Aorta (tissue), 5 donors: ENCODE results near the gene PROM1. TPM values are rescaled to one million over a fixed set of nuclear protein-coding genes. Genes with fewer than 3 reads are reported as not detected.

Experiments
- ATAC-seq: fragments of 200-7000 bp; cut with Tn5 transposase; one replicate; pipeline ENCODE4 v1.9.1; 2022; ENCODE audit warnings: moderate library complexity; ENCODE audit not compliant: low FRiP score
- DNase-seq, 2 donors: peaks; one replicate each; pipeline ENCODE4 v3.0.0-alpha.2; 2020
- H3K27ac ChIP-seq, 2 donors: one replicate each; pipeline ENCODE4 v1.5.1; 2013; ENCODE audit warnings: low read length in 2 of 2, mild to moderate bottlenecking in 2 of 2, moderate library complexity in 2 of 2, control low read depth in 1 of 2, inconsistent platforms in 1 of 2, low read depth in 1 of 2
- H3K27me3 ChIP-seq, 2 donors: one replicate each; pipeline ENCODE4 v1.6.1; 2013; ENCODE audit warnings: control low read depth in 1 of 2, low read length in 1 of 2, mild to moderate bottlenecking in 1 of 2, moderate library complexity in 1 of 2; ENCODE audit not compliant: insufficient read depth in 2 of 2, control insufficient read depth in 1 of 2
- H3K36me3 ChIP-seq, 2 donors: one replicate each; pipeline ENCODE4 v1.6.1; 2013; ENCODE audit warnings: control low read depth in 1 of 2, low read length in 1 of 2, mild to moderate bottlenecking in 1 of 2; ENCODE audit not compliant: insufficient read depth in 2 of 2, control insufficient read depth in 1 of 2
- H3K4me1 ChIP-seq, 2 donors: one replicate each; pipeline ENCODE4 v1.6.1; 2013; ENCODE audit warnings: low read length in 2 of 2, control low read depth in 1 of 2, mild to moderate bottlenecking in 1 of 2, moderate library complexity in 1 of 2; ENCODE audit not compliant: insufficient read depth in 2 of 2, control insufficient read depth in 1 of 2
- H3K4me3 ChIP-seq, 2 donors: one replicate each; pipeline ENCODE4 v1.5.1; 2013; ENCODE audit warnings: low read length in 2 of 2, control low read depth in 1 of 2, mild to moderate bottlenecking in 1 of 2
- H3K9me3 ChIP-seq: one replicate; pipeline ENCODE4 v1.6.1; 2013; ENCODE audit warnings: mild to moderate bottlenecking, low read length; ENCODE audit not compliant: control insufficient read depth
- WGBS, 2 donors: extraction: QIAGEN DNeasy Blood & Tissue Kit; methylation state at CpG; one replicate each; pipeline ENCODE4 v1.1.7; 2013; 5-methylcytosine and 5-hydroxymethylcytosine counted together
- intact Hi-C, 2 donors: fragments of 100-400 bp; cut with DNase I; formaldehyde crosslinking; loops; one replicate each; pipeline versions ENCODE4 v1.14.2 to v1.15.0; 2022
- polyA plus RNA-seq, 2 donors: library from polyadenylated mRNA; stranded (reverse); fragments of 200-250 nt; gene quantifications; one replicate each; pipeline ENCODE4 v1.2.3, GENCODE V29; 2013
- total RNA-seq, 2 donors: library from RNA; stranded (reverse); fragmentation: NEBNext Ultra II Directional; extraction: Animal tissue kit (Norgen Biotek cat#: 25700); gene quantifications; one replicate each; pipeline ENCODE4 v1.2.1, GENCODE V29; 2021
- donor health status: healthy with polysubstance abuse.
- donor health status: Bipolar disorder and iron deficiency.
- donor health status: DM: no; HTN: no; CAD: no.
- donor health status: DM: no; HTN: no; CAD: no.
- donor health status: DM: yes; HTN: yes; CAD: no.

The PROM1 gene
- total and polyA plus RNA-seq, 4 donors, result 4.1 to 28.9 (median 6.2) TPM

DNA sequence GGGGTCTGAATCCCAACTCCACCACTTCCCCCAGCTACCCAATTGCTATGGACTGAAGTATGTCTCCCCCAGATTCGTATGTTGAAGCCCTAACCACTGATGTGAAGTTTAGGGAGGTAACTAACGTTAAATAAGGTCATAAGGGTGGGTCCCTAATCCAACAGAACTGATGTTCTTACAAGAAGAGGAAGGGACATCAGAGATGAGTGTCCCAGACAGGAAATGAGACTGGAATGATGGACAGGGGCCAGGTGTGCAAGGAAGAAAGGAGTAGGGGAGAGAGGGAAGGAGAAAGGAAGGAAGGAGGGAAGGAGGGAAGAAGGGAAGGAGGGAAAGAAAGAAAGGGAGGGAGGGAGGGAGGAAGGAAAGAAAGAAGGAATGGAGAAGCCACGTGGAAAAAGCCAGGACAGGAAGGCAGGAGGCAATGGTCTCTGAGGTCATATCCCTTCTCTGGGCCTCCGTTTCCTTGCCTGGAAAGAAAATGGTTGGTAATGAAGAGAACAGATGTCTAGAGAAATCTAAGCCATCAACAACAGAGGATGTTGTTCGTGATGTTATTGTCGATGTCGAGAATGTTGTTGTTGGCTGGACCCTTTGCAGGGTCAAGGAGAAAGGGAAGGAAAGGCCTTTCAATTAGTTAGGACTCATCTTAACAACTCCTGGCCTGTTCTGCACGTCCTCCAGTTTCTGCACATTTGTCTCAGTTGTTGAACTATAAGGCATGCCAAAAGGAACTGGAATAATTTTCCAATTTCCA, 61.8 kb downstream of the PROM1 start:
- DNase-seq (no peak), ATAC-seq (no peak)
- no peaks in the 10 kb centered on the region for H3K36me3 ChIP-seq
- intact Hi-C loops, result loop anchor here in 1 of 2 donors (2.0 kb wide), 1 partner anchor 175 kb away; no protein-coding TSS in a partner anchor
- no peaks in the 10 kb centered on the region for H3K9me3 ChIP-seq
- no peak overlapping the region for H3K4me3 ChIP-seq
- peaks cover 4% of the 10 kb centered on the region in 2 donors for H3K4me1 ChIP-seq
- H3K27ac ChIP-seq, result no peak overlapping the region
- H3K27me3 ChIP-seq, result no peaks in the 10 kb centered on the region
- 62 to 68% methylated on average over 8 of the region's 8 CpGs for WGBS, 2 donors

DNA sequence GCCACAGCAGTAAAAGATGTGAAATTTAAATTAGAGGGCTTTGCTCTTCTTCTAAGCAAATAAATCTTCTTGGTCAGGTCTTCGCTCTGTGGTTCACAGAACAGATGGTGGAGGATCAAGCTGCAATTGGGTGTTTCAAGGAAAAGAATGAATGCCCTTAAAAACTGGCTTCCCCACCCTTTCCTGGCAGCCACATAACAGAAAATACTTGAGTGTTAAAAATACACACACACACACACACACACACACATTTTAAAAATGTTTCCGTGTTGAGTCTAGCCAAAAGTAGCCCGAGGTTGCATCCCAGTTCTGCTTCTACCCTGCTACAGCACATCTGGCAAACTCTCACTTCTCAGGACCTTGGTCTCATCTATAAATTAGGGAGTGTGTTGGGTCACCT, 64.2 kb downstream of the PROM1 start:
- H3K4me1 ChIP-seq, result peaks cover 4% of the 10 kb centered on the region in 2 donors
- intact Hi-C loops, result no loop called here
- DNase-seq (no peak), ATAC-seq (no peak)
- peak overlapping the region in 1 of 2 donors; percentile 27 for H3K27ac ChIP-seq
- 23 to 25% methylated on average over 3 of the region's 3 CpGs for WGBS, 2 donors
- no peaks in the 10 kb centered on the region for H3K27me3 ChIP-seq
- H3K4me3 ChIP-seq, result no peak overlapping the region
- no peaks in the 10 kb centered on the region for H3K9me3 ChIP-seq
- H3K36me3 ChIP-seq, result no peaks in the 10 kb centered on the region

DNA sequence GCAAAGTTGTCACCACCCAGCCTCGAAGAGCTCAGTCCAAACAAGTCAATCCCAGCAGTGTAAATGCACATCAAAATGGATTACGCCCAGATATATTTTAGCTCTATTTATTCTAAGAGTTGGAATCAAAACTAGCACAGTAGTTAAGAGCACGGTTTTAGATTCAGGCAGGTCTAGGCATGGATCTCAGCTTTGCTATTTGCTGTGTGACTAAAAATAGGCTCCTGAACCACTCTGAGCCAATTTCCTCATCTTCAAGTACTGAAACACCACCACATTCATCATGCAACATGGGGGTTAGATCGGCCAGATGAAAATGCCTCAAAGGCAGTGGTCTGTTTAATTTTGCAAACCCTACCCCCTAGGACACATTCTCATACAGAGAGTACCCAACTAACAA, 65.0 kb downstream of the PROM1 start:
- H3K36me3 ChIP-seq, result no peaks in the 10 kb centered on the region
- peaks cover 4% of the 10 kb centered on the region in 2 donors for H3K4me1 ChIP-seq
- no peak overlapping the region for H3K27ac ChIP-seq
- no peaks in the 10 kb centered on the region for H3K9me3 ChIP-seq
- no peak for ATAC-seq
- intact Hi-C loops, result no loop called here
- H3K4me3 ChIP-seq, result no peak overlapping the region
- no peaks in the 10 kb centered on the region for H3K27me3 ChIP-seq
- WGBS, 2 donors, result 56 to 58% methylated on average over 4 of the region's 4 CpGs
- DNase-seq, result no peak

DNA sequence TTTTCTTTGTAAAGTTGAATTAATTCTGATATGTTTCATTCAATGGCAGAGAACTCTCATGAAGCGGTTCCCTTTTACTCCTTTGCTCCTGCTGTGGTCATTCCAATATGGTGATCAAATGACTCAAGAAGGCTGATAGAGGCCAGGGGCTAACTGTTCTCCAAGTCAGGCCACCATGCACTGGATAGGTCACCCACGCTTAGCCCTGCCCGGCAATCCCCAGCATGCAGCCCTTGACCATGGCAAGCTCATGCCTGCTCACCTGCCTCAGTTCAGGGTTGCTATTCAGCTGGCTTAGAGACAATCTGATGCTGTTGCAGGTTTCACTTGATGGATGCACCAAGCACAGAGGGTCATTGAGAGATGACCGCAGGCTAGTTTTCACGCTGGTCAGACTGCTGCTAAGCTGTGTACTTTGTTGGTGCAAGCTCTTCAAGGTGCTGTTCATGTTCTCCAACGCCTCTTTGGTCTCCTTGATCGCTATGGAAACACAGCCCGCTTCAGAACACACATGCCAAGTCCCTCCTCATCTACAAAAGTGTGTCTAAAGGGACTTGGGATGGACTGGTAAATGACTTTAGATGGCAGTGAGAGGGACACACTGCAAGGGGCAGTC, 65.7 kb downstream of the PROM1 start:
- Histone ChIP-seq H3K4me1 (peaks cover 4% of the 10 kb centered on the region in 2 donors), H3K36me3 (no peaks in the 10 kb centered on the region), H3K27ac (no peak overlapping the region), H3K9me3 (no peaks in the 10 kb centered on the region), H3K4me3 (no peak overlapping the region), H3K27me3 (no peaks in the 10 kb centered on the region)
- intact Hi-C loops, result no loop called here
- no peak for ATAC-seq
- 88 to 99% methylated on average over 8 of the region's 8 CpGs for WGBS, 2 donors
- DNase-seq, result no peak

DNA sequence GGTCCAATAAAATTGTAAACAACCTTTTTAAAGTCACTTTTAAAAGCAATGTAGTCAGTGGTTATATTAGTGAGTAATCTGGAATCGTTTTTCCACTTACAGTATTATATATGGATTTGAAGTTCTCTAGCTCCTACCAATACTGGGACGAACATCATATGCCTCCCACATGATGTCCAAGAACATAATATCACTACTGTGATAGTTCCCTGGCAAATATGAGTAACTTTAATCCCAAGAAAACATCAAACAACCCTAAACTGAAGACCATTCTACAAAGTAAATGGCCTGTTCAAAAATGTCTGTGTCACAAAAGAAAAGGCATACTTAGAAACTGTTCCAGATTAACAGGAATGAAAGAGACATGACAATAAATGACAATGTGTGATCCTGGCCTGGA, 67.3 kb downstream of the PROM1 start:
- H3K27me3 ChIP-seq, result no peaks in the 10 kb centered on the region
- H3K9me3 ChIP-seq, result no peaks in the 10 kb centered on the region
- no peak overlapping the region for H3K27ac ChIP-seq
- peaks cover 4% of the 10 kb centered on the region in 2 donors for H3K4me1 ChIP-seq
- ATAC-seq (no peak), DNase-seq (no peak)
- intact Hi-C loops, result no loop called here
- no peak overlapping the region for H3K4me3 ChIP-seq
- WGBS, 2 donors, result 78 to 81% methylated on average over 2 of the region's 2 CpGs
- H3K36me3 ChIP-seq, result no peaks in the 10 kb centered on the region

DNA sequence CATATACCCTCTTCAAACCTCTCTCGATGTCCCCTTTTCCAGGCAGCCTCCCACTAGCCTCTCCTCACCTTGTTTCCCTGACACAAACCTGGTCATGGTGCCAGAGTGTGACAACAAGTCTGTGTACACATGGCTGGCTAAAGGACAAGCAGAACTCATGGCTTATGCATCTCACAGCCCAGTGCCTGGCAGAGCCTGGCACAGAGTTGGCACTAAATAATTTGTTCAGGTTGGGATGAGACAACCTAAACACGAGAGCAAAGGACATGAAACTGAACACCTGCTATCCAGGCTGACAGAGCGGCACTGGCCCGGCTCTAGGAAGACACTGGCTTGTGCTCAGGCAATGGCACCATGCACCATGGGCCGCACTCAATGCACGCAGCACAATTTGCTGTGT, 72.7 kb downstream of the PROM1 start:
- Histone ChIP-seq H3K9me3 (no peaks in the 10 kb centered on the region), H3K36me3 (no peaks in the 10 kb centered on the region), H3K27me3 (no peaks in the 10 kb centered on the region), H3K4me1 (no peaks in the 10 kb centered on the region), H3K27ac (no peak overlapping the region), H3K4me3 (no peak overlapping the region)
- 88 to 91% methylated on average over 6 of the region's 6 CpGs for WGBS, 2 donors
- no peak for ATAC-seq
- intact Hi-C loops, result no loop called here
- DNase-seq, result no peak

DNA sequence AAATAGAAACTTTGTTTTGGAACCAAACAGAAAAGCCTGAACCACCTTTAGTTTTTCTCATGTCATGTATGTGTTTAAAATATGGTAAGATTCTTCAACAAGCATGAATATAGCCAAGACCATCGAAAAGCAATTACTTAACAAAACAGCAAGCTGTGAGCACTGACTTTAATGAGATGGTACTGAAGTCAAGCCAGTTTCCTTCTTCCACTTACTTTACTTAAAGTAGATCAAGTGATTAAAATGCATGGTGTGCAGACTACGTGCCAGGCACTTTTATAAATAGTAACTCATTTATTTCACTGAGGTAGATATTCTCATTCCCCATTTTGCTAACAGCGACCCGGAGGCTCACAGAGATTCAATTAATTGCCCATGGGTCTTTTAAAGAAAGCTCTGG, 74.7 kb downstream of the PROM1 start:
- H3K36me3 ChIP-seq, result no peaks in the 10 kb centered on the region
- no peaks in the 10 kb centered on the region for H3K9me3 ChIP-seq
- intact Hi-C loops, result no loop called here
- H3K27me3 ChIP-seq, result no peaks in the 10 kb centered on the region
- 78 to 79% methylated on average over 4 of the region's 4 CpGs for WGBS, 2 donors
- ATAC-seq (no peak), DNase-seq (no peak)
- no peak overlapping the region for H3K4me3 ChIP-seq
- no peak overlapping the region for H3K27ac ChIP-seq
- H3K4me1 ChIP-seq, result no peaks in the 10 kb centered on the region

DNA sequence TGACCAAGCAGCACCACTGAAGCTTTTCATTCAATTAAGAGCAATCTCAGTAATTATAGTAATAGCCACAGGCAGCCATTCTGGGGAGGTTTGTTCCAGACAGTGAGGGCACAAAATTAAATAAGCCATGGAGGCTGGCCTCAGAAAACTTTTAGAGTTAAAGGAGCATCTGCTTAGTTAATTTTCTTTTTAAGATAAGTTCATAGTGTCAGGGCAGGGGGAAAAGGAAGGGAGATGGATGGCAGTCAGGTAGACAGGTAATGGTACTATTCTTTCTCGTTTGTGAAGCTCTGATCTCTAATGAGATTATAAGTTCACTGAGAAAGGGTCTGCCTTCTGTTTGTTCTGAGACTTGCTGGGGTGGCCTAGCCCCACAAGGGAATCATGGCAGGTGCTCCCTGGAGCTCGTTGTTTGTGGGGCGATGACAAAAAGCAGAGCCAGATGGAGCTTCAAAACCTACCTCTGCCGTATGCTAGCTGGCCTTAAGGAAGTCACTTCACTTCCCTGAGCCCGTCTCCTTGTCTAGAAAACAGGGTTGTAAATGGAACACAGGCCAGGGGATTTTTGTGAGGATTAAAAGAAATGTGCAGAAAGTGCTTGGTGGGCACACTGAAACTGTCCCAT, 76.2 kb downstream of the PROM1 start:
- 80 to 81% methylated on average over 5 of the region's 5 CpGs for WGBS, 2 donors
- no peaks in the 10 kb centered on the region for H3K9me3 ChIP-seq
- DNase-seq (no peak), ATAC-seq (no peak)
- no peaks in the 10 kb centered on the region for H3K36me3 ChIP-seq
- H3K4me1 ChIP-seq, result no peaks in the 10 kb centered on the region
- no peaks in the 10 kb centered on the region for H3K27me3 ChIP-seq
- H3K4me3 ChIP-seq, result no peak overlapping the region
- no peak overlapping the region for H3K27ac ChIP-seq
- intact Hi-C loops, result no loop called here
